ENCODE measurements around the gene TOM1L2. TPM values are rescaled to one million over a fixed set of nuclear protein-coding genes. Genes with fewer than 3 reads are reported as not detected.
"Not testable (repeated sequence)": the region's sequence is repeated elsewhere in the genome, so short reads cannot be mapped to it uniquely, and the experiment has no call there.

Gene TOM1L2
- total RNA-seq, 2 experiments from 2014 or later: 11.3 to 11.9 TPM

GRCh38 chr17:17955790-17956341, 16.3 kb downstream of the TOM1L2 start:
- CTCF ChIA-PET: interaction anchor here (0.9 to 1.2 kb wide), 2 partner anchors 10 to 18 kb away, joined by 3 read pairs; no protein-coding TSS in a partner anchor
- H3K9me3 Mint-ChIP-seq (ENCODE audit: low read depth); H3K4me3 Mint-ChIP-seq; H3K36me3 Mint-ChIP-seq (ENCODE audit: low read depth); ATAC-seq; intact Hi-C loops (cut with DNase I, micrococcal nuclease); H3K27me3 Mint-ChIP-seq: not testable (repeated sequence)
- peak overlapping the region; percentile 76 for H3K27ac Mint-ChIP-seq
- POLR2A ChIA-PET: interaction anchor here (0.5 kb wide), 1 partner anchor 546 kb away, joined by 3 read pairs; no protein-coding TSS in a partner anchor
- peaks cover 59% of the 10 kb centered on the region for H3K4me1 Mint-ChIP-seq
- peak; percentile 54 for DNase-seq

DNA sequence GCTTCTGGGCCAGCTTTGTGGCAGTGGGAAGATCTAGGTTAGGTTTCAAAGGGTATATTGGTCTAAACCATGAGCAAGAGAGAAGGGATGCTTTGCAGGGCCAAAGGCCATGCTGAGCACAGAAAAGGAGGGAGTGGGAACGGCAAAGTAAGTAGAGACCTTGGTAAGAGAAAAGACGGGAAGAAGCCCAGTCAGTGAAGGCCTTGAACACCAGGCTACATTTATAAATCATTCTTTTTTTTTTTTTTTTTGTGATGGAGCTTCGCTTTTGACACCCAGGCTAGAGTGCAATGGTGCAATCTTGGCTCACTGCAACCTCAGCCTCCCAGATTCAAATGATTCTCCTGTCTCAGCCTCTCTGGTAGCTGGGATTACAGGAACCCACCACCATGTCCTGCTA, 18.1 kb downstream of the TOM1L2 start:
- H3K27me3 Mint-ChIP-seq: no peaks in the 10 kb centered on the region
- ATAC-seq (no peak), DNase-seq (no peak)
- peaks cover 41% of the 10 kb centered on the region for H3K4me1 Mint-ChIP-seq
- ChIA-PET CTCF (interaction anchor here (1.3 kb wide), 1 partner anchor 11 kb away, joined by 3 read pairs; no protein-coding TSS in a partner anchor), POLR2A (no interaction called here)
- H3K27ac Mint-ChIP-seq: no peak overlapping the region
- intact Hi-C loops (cut with DNase I, micrococcal nuclease): no loop called here
- peaks cover 2% of the 10 kb centered on the region for H3K9me3 Mint-ChIP-seq (ENCODE audit: low read depth)
- H3K36me3 Mint-ChIP-seq (ENCODE audit: low read depth): peaks cover 8% of the 10 kb centered on the region
- no peak overlapping the region for H3K4me3 Mint-ChIP-seq

GRCh38 chr17:17952691-17953090, 19.5 kb downstream of the TOM1L2 start:
- Mint-ChIP-seq H3K27ac (no peak overlapping the region), H3K36me3 (ENCODE audit: low read depth) (peaks cover 8% of the 10 kb centered on the region), H3K9me3 (ENCODE audit: low read depth) (peaks cover 2% of the 10 kb centered on the region), H3K4me1 (peaks cover 35% of the 10 kb centered on the region), H3K4me3 (no peak overlapping the region), H3K27me3 (no peaks in the 10 kb centered on the region)
- ChIA-PET POLR2A (no interaction called here), CTCF (interaction anchor here (0.7 to 1.3 kb wide), 2 partner anchors 10 to 25 kb away, joined by 3 read pairs; no protein-coding TSS in a partner anchor)
- DNase-seq: no peak
- intact Hi-C loops (cut with DNase I, micrococcal nuclease): no loop called here
- no peak for ATAC-seq

DNA sequence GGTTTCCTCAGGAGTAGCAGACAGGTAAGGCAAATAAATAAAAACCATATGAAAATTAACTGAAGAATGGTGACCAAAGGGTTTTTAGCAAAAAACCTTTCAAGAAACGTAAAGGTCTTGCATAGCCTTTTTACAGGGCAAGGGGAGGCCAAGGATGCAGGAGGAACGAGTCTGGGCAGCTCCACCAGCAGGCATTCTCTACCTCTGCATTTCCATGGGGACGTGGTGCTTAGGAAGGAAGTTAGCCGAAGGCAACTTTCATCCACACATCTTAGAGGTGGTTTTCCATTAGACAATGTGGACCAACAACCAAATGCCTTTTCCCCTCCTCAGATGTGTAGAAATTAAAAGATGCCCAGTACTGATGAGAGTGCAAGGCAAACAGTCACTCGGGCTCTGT, 20.7 kb downstream of the TOM1L2 start:
- H3K9me3 Mint-ChIP-seq (ENCODE audit: low read depth): peaks cover 2% of the 10 kb centered on the region
- no peak for ATAC-seq
- DNase-seq: no peak
- H3K36me3 Mint-ChIP-seq (ENCODE audit: low read depth): peaks cover 8% of the 10 kb centered on the region
- intact Hi-C loops (cut with DNase I, micrococcal nuclease): no loop called here
- H3K4me3 Mint-ChIP-seq: no peak overlapping the region
- no peaks in the 10 kb centered on the region for H3K27me3 Mint-ChIP-seq
- CTCF ChIA-PET: no interaction called here
- peak overlapping the region; percentile 6 for H3K27ac Mint-ChIP-seq
- peaks cover 36% of the 10 kb centered on the region for H3K4me1 Mint-ChIP-seq
- POLR2A ChIA-PET: no interaction called here

DNA sequence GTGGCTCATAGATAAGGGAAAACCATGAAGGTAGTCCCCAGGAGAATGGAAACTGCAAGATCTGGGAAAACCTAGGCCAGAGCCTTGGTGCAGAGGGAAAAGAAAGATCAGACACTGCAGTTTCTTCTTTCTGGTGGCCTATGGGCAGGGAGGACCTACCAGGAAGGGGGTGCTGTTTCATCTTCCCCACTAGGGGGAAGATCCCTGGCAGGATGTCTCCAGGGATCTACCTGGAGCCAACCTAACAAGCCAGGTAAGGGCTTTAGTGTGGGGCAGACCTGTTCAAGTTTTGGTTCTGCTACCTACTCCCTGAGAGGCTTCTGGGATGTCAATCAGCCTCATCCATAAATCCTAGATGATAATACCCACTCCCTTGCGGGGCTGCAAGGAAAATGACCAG, 21.4 kb downstream of the TOM1L2 start:
- Mint-ChIP-seq H3K27me3 (no peaks in the 10 kb centered on the region), H3K4me3 (no peak overlapping the region), H3K27ac (no peak overlapping the region), H3K36me3 (ENCODE audit: low read depth) (peaks cover 5% of the 10 kb centered on the region), H3K4me1 (peaks cover 31% of the 10 kb centered on the region), H3K9me3 (ENCODE audit: low read depth) (no peaks in the 10 kb centered on the region)
- CTCF ChIA-PET: no interaction called here
- POLR2A ChIA-PET: no interaction called here
- intact Hi-C loops (cut with DNase I, micrococcal nuclease): no loop called here
- ATAC-seq (no peak), DNase-seq (no peak)

DNA sequence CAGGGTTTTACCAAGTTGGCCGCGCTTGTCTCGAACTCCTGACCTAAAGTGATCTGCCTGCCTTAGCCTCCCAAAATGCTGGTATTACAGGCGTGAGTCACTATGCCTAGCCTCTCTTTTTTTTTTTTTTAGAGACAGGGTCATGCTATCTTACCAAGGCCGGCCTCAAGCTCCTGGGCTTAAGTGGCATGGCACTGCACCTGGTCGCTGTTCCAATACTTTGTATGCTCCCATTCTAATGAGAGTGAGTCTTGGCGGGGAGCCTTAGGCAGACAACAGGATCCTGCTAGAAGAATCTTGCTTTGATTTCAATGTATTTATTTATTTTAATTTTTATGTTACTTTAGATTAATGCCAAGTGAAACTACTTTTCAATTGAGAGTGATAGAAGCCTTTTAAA, 21.9 kb downstream of the TOM1L2 start:
- POLR2A ChIA-PET: no interaction called here

DNA sequence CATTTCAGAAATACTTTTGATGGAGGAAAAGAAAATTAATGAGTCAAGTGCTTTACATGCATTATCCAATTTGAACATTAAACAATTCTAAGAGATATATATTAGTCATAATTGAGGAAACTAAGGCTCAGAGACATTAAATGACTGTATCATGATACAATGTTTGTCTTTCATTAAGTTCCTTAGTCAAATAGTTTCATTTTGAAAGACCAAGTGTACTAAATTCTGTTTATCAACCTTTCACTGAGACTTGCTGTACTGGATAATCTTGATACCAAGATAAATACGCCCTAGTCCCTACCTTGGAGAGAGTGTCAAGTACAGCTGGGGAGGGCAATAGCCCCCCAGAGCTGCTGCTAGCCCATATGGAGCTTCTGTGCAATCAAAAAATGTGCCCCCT, 24.2 kb downstream of the TOM1L2 start:
- CTCF ChIA-PET: interaction anchor here (0.7 to 0.8 kb wide), 2 partner anchors 17 to 18 kb away, joined by 3 read pairs; no protein-coding TSS in a partner anchor
- DNase-seq (no peak), ATAC-seq (peak; percentile 76)
- intact Hi-C loops (cut with DNase I, micrococcal nuclease): loop anchor here in 1 of 2 experiments (1.0 kb wide), 1 partner anchor 10 kb away; no protein-coding TSS in a partner anchor
- POLR2A ChIA-PET: no interaction called here
- peaks cover 29% of the 10 kb centered on the region for H3K4me1 Mint-ChIP-seq
- no peaks in the 10 kb centered on the region for H3K27me3 Mint-ChIP-seq
- no peaks in the 10 kb centered on the region for H3K36me3 Mint-ChIP-seq (ENCODE audit: low read depth)
- H3K9me3 Mint-ChIP-seq (ENCODE audit: low read depth): no peaks in the 10 kb centered on the region
- no peak overlapping the region for H3K27ac Mint-ChIP-seq
- no peak overlapping the region for H3K4me3 Mint-ChIP-seq

More for the DNA sequence above, 21.9 kb downstream of the TOM1L2 start:
- no peak overlapping the region for H3K4me3 Mint-ChIP-seq
- CTCF ChIA-PET: no interaction called here
- H3K27ac Mint-ChIP-seq: no peak overlapping the region
- H3K4me1 Mint-ChIP-seq: peaks cover 26% of the 10 kb centered on the region
- no peaks in the 10 kb centered on the region for H3K9me3 Mint-ChIP-seq (ENCODE audit: low read depth)
- DNase-seq (no peak), ATAC-seq (no peak)
- H3K36me3 Mint-ChIP-seq (ENCODE audit: low read depth): peaks cover 2% of the 10 kb centered on the region
- intact Hi-C loops (cut with DNase I, micrococcal nuclease): no loop called here
- no peaks in the 10 kb centered on the region for H3K27me3 Mint-ChIP-seq

DNA sequence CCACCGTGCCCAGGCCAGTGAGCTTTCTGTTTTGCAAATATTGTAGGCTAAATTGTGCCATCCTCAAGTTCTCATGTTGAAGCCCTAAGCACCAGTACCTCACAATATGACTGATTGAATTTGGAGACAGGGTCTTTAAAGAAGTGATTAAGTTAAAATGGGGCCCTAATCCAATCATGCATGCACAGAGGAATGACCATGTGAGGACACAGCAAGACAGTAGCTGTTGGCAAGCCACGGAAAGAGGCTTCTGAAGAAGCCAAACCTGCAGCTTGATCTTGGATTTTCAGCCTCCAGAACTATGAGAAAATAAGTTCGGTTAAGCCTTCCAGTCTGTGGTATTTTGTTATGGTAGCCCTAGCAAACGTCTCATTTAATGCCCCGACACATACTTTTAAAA, 24.9 kb downstream of the TOM1L2 start:
- intact Hi-C loops (cut with DNase I, micrococcal nuclease): no loop called here
- POLR2A ChIA-PET: interaction anchor here (0.7 kb wide), 1 partner anchor 30 kb away, joined by 7 read pairs; no protein-coding TSS in a partner anchor
- H3K4me3 Mint-ChIP-seq: no peak overlapping the region

GRCh38 chr17:17946093-17946492, 26.1 kb downstream of the TOM1L2 start:
- intact Hi-C loops (cut with DNase I, micrococcal nuclease): no loop called here
- ATAC-seq: no peak
- H3K27me3 Mint-ChIP-seq: no peaks in the 10 kb centered on the region
- no peaks in the 10 kb centered on the region for H3K9me3 Mint-ChIP-seq (ENCODE audit: low read depth)
- H3K4me1 Mint-ChIP-seq: peaks cover 29% of the 10 kb centered on the region
- ChIA-PET CTCF (interaction anchor here (0.7 to 1.4 kb wide), 8 partner anchors 10 to 87 kb away, joined by 3 to 5 read pairs (median 3); no protein-coding TSS in a partner anchor), POLR2A (interaction anchor here (0.9 kb wide), 1 partner anchor 332 kb away, joined by 3 read pairs; no protein-coding TSS in a partner anchor)
- no peak overlapping the region for H3K27ac Mint-ChIP-seq
- no peaks in the 10 kb centered on the region for H3K36me3 Mint-ChIP-seq (ENCODE audit: low read depth)
- no peak for DNase-seq
- H3K4me3 Mint-ChIP-seq: no peak overlapping the region

More for the DNA sequence above, 24.9 kb downstream of the TOM1L2 start:
- no peak for DNase-seq
- Mint-ChIP-seq H3K9me3 (ENCODE audit: low read depth) (no peaks in the 10 kb centered on the region), H3K27ac (no peak overlapping the region), H3K36me3 (ENCODE audit: low read depth) (no peaks in the 10 kb centered on the region), H3K4me1 (peaks cover 29% of the 10 kb centered on the region), H3K27me3 (no peaks in the 10 kb centered on the region)
- CTCF ChIA-PET: interaction anchor here (0.7 to 1.4 kb wide), 5 partner anchors 11 to 337 kb away, joined by 3 read pairs; no protein-coding TSS in a partner anchor
- no peak for ATAC-seq

GRCh38 chr17:17944743-17945142, 27.5 kb downstream of the TOM1L2 start:
- no peak for ATAC-seq
- POLR2A ChIA-PET: interaction anchor here (0.6 kb wide), 1 partner anchor 30 kb away, joined by 3 read pairs; no protein-coding TSS in a partner anchor
- DNase-seq: no peak
- no peaks in the 10 kb centered on the region for H3K9me3 Mint-ChIP-seq (ENCODE audit: low read depth)
- H3K27me3 Mint-ChIP-seq: no peaks in the 10 kb centered on the region
- H3K36me3 Mint-ChIP-seq (ENCODE audit: low read depth): no peaks in the 10 kb centered on the region
- no peak overlapping the region for H3K4me3 Mint-ChIP-seq
- intact Hi-C loops (cut with DNase I, micrococcal nuclease): no loop called here
- CTCF ChIA-PET: interaction anchor here (0.6 to 1.8 kb wide), 6 partner anchors 13 to 265 kb away, joined by 3 to 5 read pairs (median 3); no protein-coding TSS in a partner anchor
- no peak overlapping the region for H3K27ac Mint-ChIP-seq
- peaks cover 29% of the 10 kb centered on the region for H3K4me1 Mint-ChIP-seq

GRCh38 chr17:17944242-17944641, 28.0 kb downstream of the TOM1L2 start:
- H3K4me1 Mint-ChIP-seq: peaks cover 29% of the 10 kb centered on the region
- no peak overlapping the region for H3K4me3 Mint-ChIP-seq
- no peak overlapping the region for H3K27ac Mint-ChIP-seq
- H3K9me3 Mint-ChIP-seq (ENCODE audit: low read depth): no peaks in the 10 kb centered on the region
- POLR2A ChIA-PET: no interaction called here
- DNase-seq (no peak), ATAC-seq (no peak)
- CTCF ChIA-PET: interaction anchor here (0.6 to 1.8 kb wide), 5 partner anchors 14 to 265 kb away, joined by 3 to 5 read pairs (median 3); no protein-coding TSS in a partner anchor
- intact Hi-C loops (cut with DNase I, micrococcal nuclease): no loop called here
- no peaks in the 10 kb centered on the region for H3K36me3 Mint-ChIP-seq (ENCODE audit: low read depth)
- no peaks in the 10 kb centered on the region for H3K27me3 Mint-ChIP-seq
